ENCODE data around the gene PEX7.
"Not testable (repeated sequence)": the region's sequence is repeated elsewhere in the genome, so short reads cannot be mapped to it uniquely, and the experiment has no call there.

The PEX7 gene

GRCh38 chr6:136959471-136959891 is 137.1 kb downstream of the PEX7 start:
- DNase-seq: no peak

GRCh38 chr6:136959935-136960334 is 137.5 kb downstream of the PEX7 start:
- H3K36me3 ChIP-seq (ENCODE audit: control insufficient read depth, insufficient read depth, low read length); DNase-seq; H3K27ac ChIP-seq (ENCODE audit: insufficient read depth, low read length, poor library complexity, severe bottlenecking); H3K4me1 ChIP-seq (ENCODE audit: control insufficient read depth, insufficient read depth, low read length, poor library complexity, severe bottlenecking); H3K4me3 ChIP-seq (ENCODE audit: insufficient read depth, low read depth, low read length, poor library complexity, severe bottlenecking); H3K27me3 ChIP-seq (replicated peaks; ENCODE audit: control insufficient read depth, insufficient read depth, low read length, poor library complexity, severe bottlenecking); H3K9me3 ChIP-seq (ENCODE audit: control insufficient read depth, low read length): not testable (repeated sequence)

More at GRCh38 chr6:136959471-136959891, 137.1 kb downstream of the PEX7 start:
- H3K4me3 ChIP-seq (ENCODE audit: insufficient read depth, low read depth, low read length, poor library complexity, severe bottlenecking): no peak overlapping the region
- H3K9me3 ChIP-seq (ENCODE audit: control insufficient read depth, low read length): no peaks in the 10 kb centered on the region
- no peak overlapping the region for H3K27ac ChIP-seq (ENCODE audit: insufficient read depth, low read length, poor library complexity, severe bottlenecking)
- no peaks in the 10 kb centered on the region for H3K36me3 ChIP-seq (ENCODE audit: control insufficient read depth, insufficient read depth, low read length)
- no peaks in the 10 kb centered on the region for H3K27me3 ChIP-seq (replicated peaks; ENCODE audit: control insufficient read depth, insufficient read depth, low read length, poor library complexity, severe bottlenecking)
- H3K4me1 ChIP-seq (ENCODE audit: control insufficient read depth, insufficient read depth, low read length, poor library complexity, severe bottlenecking): no peaks in the 10 kb centered on the region

GRCh38 chr6:136960781-136961180 is 138.4 kb downstream of the PEX7 start:
- Histone ChIP-seq H3K36me3 (ENCODE audit: control insufficient read depth, insufficient read depth, low read length) (no peaks in the 10 kb centered on the region), H3K9me3 (ENCODE audit: control insufficient read depth, low read length) (no peaks in the 10 kb centered on the region), H3K27ac (ENCODE audit: insufficient read depth, low read length, poor library complexity, severe bottlenecking) (no peak overlapping the region), H3K4me3 (ENCODE audit: insufficient read depth, low read depth, low read length, poor library complexity, severe bottlenecking) (no peak overlapping the region), H3K27me3 (replicated peaks; ENCODE audit: control insufficient read depth, insufficient read depth, low read length, poor library complexity, severe bottlenecking) (no peaks in the 10 kb centered on the region), H3K4me1 (ENCODE audit: control insufficient read depth, insufficient read depth, low read length, poor library complexity, severe bottlenecking) (no peaks in the 10 kb centered on the region)
- DNase-seq: no peak

GRCh38 chr6:136961848-136962247 is 139.5 kb downstream of the PEX7 start:
- Histone ChIP-seq H3K27ac (ENCODE audit: insufficient read depth, low read length, poor library complexity, severe bottlenecking) (no peak overlapping the region), H3K27me3 (replicated peaks; ENCODE audit: control insufficient read depth, insufficient read depth, low read length, poor library complexity, severe bottlenecking) (no peaks in the 10 kb centered on the region)

GRCh38 chr6:136962661-136963060 is 140.3 kb downstream of the PEX7 start:
- Histone ChIP-seq H3K36me3 (ENCODE audit: control insufficient read depth, insufficient read depth, low read length) (no peaks in the 10 kb centered on the region), H3K27ac (ENCODE audit: insufficient read depth, low read length, poor library complexity, severe bottlenecking) (no peak overlapping the region), H3K4me1 (ENCODE audit: control insufficient read depth, insufficient read depth, low read length, poor library complexity, severe bottlenecking) (no peaks in the 10 kb centered on the region), H3K27me3 (replicated peaks; ENCODE audit: control insufficient read depth, insufficient read depth, low read length, poor library complexity, severe bottlenecking) (peaks cover 1% of the 10 kb centered on the region), H3K9me3 (ENCODE audit: control insufficient read depth, low read length) (no peaks in the 10 kb centered on the region), H3K4me3 (ENCODE audit: insufficient read depth, low read depth, low read length, poor library complexity, severe bottlenecking) (no peak overlapping the region)
- no peak for DNase-seq

More at GRCh38 chr6:136961848-136962247, 139.5 kb downstream of the PEX7 start:
- DNase-seq: no peak
- Histone ChIP-seq H3K4me1 (ENCODE audit: control insufficient read depth, insufficient read depth, low read length, poor library complexity, severe bottlenecking) (no peaks in the 10 kb centered on the region), H3K4me3 (ENCODE audit: insufficient read depth, low read depth, low read length, poor library complexity, severe bottlenecking) (no peak overlapping the region), H3K36me3 (ENCODE audit: control insufficient read depth, insufficient read depth, low read length) (no peaks in the 10 kb centered on the region), H3K9me3 (ENCODE audit: control insufficient read depth, low read length) (no peaks in the 10 kb centered on the region)

- no peaks in the 10 kb centered on the region for H3K36me3 ChIP-seq (ENCODE audit: control insufficient read depth, insufficient read depth, low read length)
- H3K27ac ChIP-seq (ENCODE audit: insufficient read depth, low read length, poor library complexity, severe bottlenecking): no peak overlapping the region
- H3K4me3 ChIP-seq (ENCODE audit: insufficient read depth, low read depth, low read length, poor library complexity, severe bottlenecking): no peak overlapping the region
- H3K4me1 ChIP-seq (ENCODE audit: control insufficient read depth, insufficient read depth, low read length, poor library complexity, severe bottlenecking): no peaks in the 10 kb centered on the region
- no peak for DNase-seq
- no peaks in the 10 kb centered on the region for H3K9me3 ChIP-seq (ENCODE audit: control insufficient read depth, low read length)
- peaks cover 6% of the 10 kb centered on the region for H3K27me3 ChIP-seq (replicated peaks; ENCODE audit: control insufficient read depth, insufficient read depth, low read length, poor library complexity, severe bottlenecking)
These were observed 140.9 kb downstream of the PEX7 start for GRCh38 chr6:136963259-136963658.
